GM18508 (cell line): ENCODE measurements around the gene DGKG.

Experiments
- ATAC-seq: cut with Tn5 transposase; IDR thresholded peaks from one replicate; pipeline ENCODE4 v1.9.1; 2021; ENCODE audit warnings: moderate number of reproducible peaks; ENCODE audit not compliant: insufficient read depth, unreplicated experiment

Gene DGKG

GRCh38 chr3:186321746-186322145 lies 40.3 kb downstream of the DGKG start:
- ATAC-seq, result no peak

GRCh38 chr3:186320862-186321568 lies 41.0 kb downstream of the DGKG start:
- no peak for ATAC-seq

GRCh38 chr3:186319945-186320344 lies 42.1 kb downstream of the DGKG start:
- no peak for ATAC-seq

GRCh38 chr3:186318135-186318534 lies 43.9 kb downstream of the DGKG start:
- ATAC-seq, result no peak

GRCh38 chr3:186317478-186317877 lies 44.6 kb downstream of the DGKG start:
- no peak for ATAC-seq

- ATAC-seq, result no peak
Measured at GRCh38 chr3:186316666-186317260, 45.3 kb downstream of the DGKG start.

GRCh38 chr3:186315581-186316354 lies 46.3 kb downstream of the DGKG start:
- no peak for ATAC-seq

GRCh38 chr3:186314896-186315295 lies 47.1 kb downstream of the DGKG start:
- ATAC-seq, result no peak

GRCh38 chr3:186311441-186311840 lies 50.6 kb downstream of the DGKG start:
- ATAC-seq, result no peak

- no peak for ATAC-seq
Measured at GRCh38 chr3:186308549-186308948, 53.5 kb downstream of the DGKG start.

- ATAC-seq, result no peak
Measured at GRCh38 chr3:186307594-186308221, 54.3 kb downstream of the DGKG start.

GRCh38 chr3:186305286-186305685 lies 56.7 kb downstream of the DGKG start:
- no peak for ATAC-seq

GRCh38 chr3:186303965-186304364 lies 58.1 kb downstream of the DGKG start:
- ATAC-seq, result no peak

GRCh38 chr3:186299327-186299726 lies 62.7 kb downstream of the DGKG start:
- no peak for ATAC-seq

- ATAC-seq, result no peak
Measured at GRCh38 chr3:186298876-186299275, 63.2 kb downstream of the DGKG start.

GRCh38 chr3:186290796-186291195 lies 71.2 kb downstream of the DGKG start:
- ATAC-seq, result no peak

- ATAC-seq, result no peak
Measured at GRCh38 chr3:186287711-186288110, 74.3 kb downstream of the DGKG start.

GRCh38 chr3:186286114-186286513 lies 75.9 kb downstream of the DGKG start:
- ATAC-seq, result no peak

- no peak for ATAC-seq
Measured at GRCh38 chr3:186284661-186285060, 77.4 kb downstream of the DGKG start.

- no peak for ATAC-seq
Measured at GRCh38 chr3:186284349-186284652, 77.7 kb downstream of the DGKG start.

- no peak for ATAC-seq
Measured at GRCh38 chr3:186283651-186284348, 78.2 kb downstream of the DGKG start.
